Neural cell (in vitro differentiated cells): ENCODE measurements around the gene ERAL1.

ENCODE experiments used
- EP300 ChIP-seq: fragments of 450-650 bp; conservative IDR thresholded peaks from 2 replicates; pipeline ENCODE4 v1.6.1; 2014; ENCODE audit warnings: antibody characterized with exemption, mild to moderate bottlenecking, moderate library complexity; ENCODE audit not compliant: poor library complexity, severe bottlenecking
- EZH2 ChIP-seq: fragments of 200-600, 300-800 bp; shearing (Covaris generic), sonication (generic); IDR thresholded peaks from 2 replicates; pipeline ENCODE4 v1.6.1; 2014; ENCODE audit warnings: antibody characterized with exemption, low read length, borderline replicate concordance, mild to moderate bottlenecking; ENCODE audit not compliant: insufficient read depth, poor library complexity, severe bottlenecking
- MXI1 ChIP-seq: fragments of 450-650 bp; conservative IDR thresholded peaks from 2 replicates; pipeline ENCODE4 v1.6.1; 2014; ENCODE audit warnings: antibody characterized with exemption, mild to moderate bottlenecking; ENCODE audit not compliant: poor library complexity, severe bottlenecking
- POLR2AphosphoS5 ChIP-seq: IDR thresholded peaks from 2 replicates; pipeline ENCODE4 v1.6.1; 2012
- REST ChIP-seq: IDR thresholded peaks from 2 replicates; pipeline ENCODE4 v1.6.1; 2012; ENCODE audit warnings: borderline replicate concordance
- SMC3 ChIP-seq: fragments of 450-650 bp; conservative IDR thresholded peaks from 2 replicates; pipeline ENCODE4 v1.6.1; 2014; ENCODE audit warnings: antibody characterized with exemption, mild to moderate bottlenecking, moderate library complexity; ENCODE audit not compliant: poor library complexity
- TAF1 ChIP-seq: IDR thresholded peaks from 2 replicates; pipeline ENCODE4 v1.6.1; 2012; ENCODE audit warnings: low read depth
- TF ChIP-seq, protein P1 (sequence below): fragments of 450-650 bp; IDR thresholded peaks from 2 replicates; pipeline ENCODE4 v1.5.1; 2014; ENCODE audit warnings: antibody characterized with exemption, mild to moderate bottlenecking, moderate library complexity; ENCODE audit not compliant: poor library complexity, severe bottlenecking

GRCh38 chr17:28904800-28905199, 50.0 kb downstream of the ERAL1 start:
- TF ChIP-seq POLR2AphosphoS5 (no peak), EP300 (no peak), REST (no peak), MXI1 (no peak), EZH2 (no peak), TAF1 (no peak), SMC3 (no peak)
- TF ChIP-seq, protein P1, sequence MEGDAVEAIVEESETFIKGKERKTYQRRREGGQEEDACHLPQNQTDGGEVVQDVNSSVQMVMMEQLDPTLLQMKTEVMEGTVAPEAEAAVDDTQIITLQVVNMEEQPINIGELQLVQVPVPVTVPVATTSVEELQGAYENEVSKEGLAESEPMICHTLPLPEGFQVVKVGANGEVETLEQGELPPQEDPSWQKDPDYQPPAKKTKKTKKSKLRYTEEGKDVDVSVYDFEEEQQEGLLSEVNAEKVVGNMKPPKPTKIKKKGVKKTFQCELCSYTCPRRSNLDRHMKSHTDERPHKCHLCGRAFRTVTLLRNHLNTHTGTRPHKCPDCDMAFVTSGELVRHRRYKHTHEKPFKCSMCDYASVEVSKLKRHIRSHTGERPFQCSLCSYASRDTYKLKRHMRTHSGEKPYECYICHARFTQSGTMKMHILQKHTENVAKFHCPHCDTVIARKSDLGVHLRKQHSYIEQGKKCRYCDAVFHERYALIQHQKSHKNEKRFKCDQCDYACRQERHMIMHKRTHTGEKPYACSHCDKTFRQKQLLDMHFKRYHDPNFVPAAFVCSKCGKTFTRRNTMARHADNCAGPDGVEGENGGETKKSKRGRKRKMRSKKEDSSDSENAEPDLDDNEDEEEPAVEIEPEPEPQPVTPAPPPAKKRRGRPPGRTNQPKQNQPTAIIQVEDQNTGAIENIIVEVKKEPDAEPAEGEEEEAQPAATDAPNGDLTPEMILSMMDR: no peak
